Brain pericyte (primary cell): Measurements from ENCODE around the gene SDS.

Source experiments
- DNase-seq: peaks from one replicate; pipeline ENCODE4 v3.0.0-alpha.2; 2012; ENCODE audit warnings: low read depth, low spot score

SDS gene

DNA sequence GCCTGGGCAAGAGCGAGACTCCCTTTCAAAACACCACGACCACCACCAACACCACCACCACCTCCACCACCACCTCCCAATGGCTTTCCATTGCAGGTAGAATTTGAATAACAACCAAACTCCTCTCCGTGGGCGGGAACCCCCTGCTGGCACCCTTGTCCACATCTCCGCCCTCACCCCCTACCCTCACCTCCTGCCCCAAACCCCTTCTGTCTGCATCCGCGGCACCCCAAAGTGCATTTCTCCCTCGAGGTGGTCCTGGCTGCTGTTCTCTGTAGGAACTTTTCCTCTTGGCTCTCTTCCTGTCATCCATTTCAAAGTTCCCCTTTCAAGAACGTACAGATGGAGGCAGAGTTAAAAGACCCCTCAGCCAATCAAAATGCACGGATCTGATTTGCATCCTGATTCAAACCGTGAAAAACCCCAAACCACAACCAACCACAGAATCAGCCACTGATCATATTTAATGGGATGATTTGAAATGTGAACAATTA, 22.3 kb upstream of the SDS start:
- no peak for DNase-seq

DNA sequence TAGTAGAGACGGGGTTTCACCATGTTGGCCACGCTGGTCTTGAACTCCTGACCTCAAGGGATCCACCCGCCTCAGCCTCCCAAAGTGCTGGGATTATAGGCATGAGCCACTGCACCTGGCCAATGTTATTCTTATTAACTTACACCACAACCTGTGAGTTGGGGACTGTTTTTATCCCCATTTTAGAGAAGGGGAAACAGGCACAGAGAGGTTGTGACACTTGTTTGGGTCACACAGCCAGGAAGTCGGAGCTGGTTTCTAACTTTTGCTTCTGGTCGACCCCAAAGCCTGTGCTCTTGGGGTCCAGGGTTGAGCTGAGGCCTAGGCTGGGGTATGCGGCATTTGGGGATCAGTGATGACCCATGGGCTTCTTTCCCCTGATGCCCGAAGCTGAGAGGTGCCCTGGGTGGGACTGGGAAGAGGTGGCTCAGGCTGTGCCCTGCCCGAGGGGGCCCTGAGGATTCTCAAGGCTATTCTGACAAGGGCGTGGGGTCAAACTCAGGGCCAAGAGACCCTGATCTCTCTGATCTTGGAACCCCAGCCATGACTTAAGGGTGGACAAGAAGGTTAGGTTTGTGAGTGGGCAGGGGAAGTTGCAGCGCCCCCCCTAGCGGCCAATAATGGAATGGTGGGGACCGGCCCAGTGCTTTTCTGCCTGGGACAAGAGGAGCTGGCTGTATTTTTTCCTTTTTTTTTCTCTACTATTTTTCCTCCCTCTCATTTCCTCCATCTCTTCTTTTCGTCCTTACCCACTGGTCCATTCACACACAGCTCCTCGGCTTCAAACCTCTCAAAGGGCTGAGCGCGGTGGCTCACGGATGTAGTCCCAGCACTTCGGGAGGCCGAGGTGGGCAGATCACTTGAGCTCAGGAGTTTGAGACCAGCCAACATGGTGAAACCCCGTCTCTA, 21.5 kb upstream of the SDS start:
- no peak for DNase-seq

DNA sequence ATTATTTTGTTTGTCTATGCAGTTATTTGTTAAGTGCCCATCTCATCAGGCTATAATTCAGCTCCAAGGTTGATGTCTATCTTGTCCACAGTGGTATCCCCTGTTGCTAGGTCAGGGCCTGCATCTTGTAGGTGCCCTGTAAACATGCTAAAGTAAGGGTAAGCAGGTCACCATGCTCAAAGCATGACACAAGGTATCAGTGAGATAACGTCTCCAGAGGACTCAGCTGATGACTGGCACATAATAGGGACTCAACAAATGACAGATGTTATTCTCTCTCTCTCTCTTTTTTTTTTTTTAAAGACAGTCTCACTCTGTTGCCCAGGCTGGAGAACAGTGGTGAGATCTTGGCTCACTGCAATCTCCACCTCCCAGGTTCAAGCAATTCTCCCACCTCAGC, 20.8 kb upstream of the SDS start:
- no peak for DNase-seq

DNA sequence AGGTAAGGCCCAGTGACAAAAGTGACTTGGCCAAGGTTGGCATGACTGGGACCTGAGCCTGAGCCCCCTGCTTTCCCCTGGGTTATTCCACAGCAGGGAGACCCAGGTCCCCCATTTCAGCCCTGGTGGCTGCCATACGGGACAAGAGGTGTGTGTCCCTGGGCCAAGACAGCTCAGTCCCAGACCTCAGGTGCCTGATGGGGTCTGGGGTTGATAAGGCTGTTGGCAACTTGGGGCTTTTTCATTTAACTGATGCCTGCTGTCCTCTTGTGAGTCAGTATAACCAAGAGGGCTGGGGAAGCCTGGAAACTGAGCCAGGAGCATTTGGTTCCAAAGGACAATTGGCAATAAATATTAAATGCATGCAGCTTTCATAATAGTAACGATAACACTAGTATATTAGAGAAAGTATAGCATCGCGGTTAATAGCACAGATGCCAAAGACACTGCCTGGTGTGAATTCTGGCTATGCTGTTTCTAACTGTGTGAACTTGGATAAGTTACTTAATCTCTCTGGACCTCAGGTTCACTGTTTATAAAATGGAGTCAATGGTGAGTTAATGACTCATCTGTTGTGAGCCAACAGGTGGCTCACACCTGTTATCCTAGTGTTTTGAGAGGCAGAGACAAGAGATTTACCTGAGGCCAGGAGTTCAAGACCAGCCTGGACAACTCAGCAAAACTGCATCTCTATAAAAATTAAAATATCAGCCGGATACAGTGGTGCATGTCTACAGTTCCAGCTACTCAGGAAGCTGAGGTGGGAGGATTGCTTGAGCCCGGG, 19.4 kb upstream of the SDS start:
- no peak for DNase-seq

DNA sequence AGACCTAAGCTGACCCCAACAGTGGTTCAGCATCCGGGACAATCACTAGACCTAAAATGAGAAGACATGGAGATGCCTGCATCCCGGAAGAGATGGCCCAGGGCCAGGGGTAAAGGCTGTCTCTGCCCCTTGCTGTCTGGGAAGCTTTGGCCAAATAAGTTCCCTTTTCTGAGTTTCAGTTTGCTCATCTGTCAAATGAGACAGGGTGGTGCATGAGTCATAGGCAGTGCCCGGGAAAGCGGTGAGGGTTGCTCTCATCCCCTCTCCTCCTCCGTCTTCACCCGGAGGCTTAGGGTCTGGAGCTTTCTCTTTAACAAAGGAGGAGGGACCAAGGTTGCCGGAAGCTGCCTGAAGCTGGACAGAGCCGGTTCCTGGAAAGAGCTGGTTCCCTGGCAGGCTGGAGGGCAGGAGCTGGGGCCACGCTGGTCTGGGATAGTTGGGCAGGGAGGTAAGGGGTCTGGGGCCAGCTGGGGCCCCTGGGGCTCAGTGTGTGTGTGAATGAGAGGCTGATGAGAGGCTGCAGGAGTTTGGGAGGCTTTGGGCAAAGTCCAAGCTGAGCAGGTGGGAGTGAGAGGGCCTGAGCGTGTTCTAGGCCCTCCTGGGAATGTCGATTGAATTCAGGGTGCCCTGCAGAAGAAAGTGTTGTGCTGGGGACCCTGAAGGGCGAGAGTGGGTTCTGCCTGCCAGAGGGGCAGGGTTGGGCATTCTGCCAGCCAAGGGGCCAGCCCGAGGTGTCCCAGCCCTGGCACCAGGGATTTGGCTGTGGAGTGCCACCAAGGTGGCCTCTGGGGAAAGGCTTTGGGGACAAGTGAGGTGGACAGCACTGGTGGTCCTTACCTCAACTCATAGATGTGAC, 18.6 kb upstream of the SDS start, which contains the start of gene SDSL:
TSS of gene SDSL (plus strand) at position 351 of the 856 bp plus-strand sequence. CDS start 5,603 bp downstream, outside the sequence.
- no peak for DNase-seq

DNA sequence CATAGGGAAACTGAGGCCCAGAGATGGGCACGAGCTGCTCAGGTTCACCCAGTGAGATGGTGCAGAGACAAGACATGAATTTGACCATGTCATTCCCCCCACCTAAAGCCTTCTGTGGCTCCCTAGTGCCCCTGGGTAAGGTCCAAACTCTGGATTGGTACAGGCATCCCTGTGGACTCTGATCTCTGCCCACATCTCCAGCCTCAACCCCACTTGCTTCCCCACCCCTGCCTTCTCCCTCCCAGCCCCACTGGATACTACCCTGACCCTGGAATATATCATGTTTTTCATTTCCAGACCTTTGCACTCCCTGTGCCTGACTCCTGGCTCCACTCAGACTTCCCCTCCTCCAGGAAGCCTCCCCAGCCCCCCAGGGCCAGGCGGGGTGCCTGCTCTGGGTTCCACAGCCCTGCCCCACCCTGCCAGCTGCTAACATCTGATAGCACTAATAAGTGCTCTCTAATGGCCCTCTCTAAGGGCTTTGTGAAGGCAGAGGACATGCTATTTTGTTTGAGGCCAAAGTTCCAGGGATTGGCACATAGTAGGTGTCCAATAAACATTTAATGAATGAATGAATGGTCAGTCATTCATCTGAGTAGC, 17.4 kb upstream of the SDS start:
- DNase-seq: no peak

DNA sequence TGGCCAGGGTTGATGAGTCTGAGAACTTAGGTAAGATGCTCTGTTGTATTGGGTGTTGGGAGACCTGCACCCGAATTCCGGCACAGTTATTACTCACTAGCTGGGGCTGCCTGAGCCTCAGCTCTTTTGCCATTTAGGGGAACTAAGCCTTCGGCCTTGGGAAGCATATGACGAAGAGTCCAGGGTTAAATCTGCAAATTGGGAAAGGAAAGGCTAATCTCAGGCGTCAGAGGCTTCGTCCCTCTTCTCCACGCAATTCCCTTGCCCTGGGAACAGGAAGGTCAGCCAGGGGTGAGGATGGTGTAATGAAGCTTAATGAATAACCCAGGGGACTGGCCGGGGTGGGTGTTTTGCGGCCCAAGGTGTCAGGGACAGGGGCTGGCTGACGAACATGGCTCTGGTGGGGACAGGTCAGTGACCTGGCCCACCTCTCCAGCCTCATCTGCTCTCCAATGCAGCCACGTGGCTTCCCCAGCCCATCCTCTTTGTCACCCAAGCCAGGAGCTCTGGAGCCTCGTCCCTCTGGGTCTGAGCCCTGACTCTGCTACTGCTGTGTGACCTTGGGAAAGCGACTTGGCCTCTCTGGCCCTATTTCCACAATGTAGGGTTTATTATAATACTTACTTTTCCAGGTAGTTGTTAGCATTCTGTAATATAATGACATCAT, 14.7 kb upstream of the SDS start:
- DNase-seq: no peak

DNA sequence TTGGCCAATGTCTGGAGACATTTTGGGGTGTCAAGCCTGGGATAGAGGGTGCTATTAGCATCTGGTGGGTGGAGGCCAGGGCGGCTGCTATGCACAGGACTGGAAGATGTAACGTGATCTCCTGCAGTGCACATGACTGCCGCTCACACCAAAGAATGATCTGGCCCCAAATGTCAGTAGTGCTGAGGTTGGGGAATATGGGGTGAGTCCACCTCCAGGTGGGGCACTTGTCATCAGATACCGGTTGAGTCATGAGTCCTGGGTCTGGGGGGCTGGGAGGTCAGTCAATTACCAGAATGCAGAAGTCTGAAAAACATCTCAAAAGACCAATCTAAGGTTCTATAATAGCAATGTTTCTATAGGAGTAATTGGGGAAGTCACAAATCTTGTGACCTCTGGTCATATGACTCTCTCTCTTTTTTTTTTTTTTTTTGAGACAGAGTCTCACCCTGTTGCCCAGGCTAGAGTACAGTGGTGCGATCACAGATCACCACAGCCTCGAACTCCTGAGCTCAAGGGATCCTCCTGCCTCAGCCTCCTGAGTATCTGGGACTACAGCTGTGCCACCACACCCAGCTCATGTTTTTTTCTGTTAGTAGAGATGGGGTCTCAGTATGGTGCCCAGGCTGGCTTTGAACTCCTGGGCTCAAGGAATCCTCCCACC, 12.5 kb upstream of the SDS start:
- no peak for DNase-seq

DNA sequence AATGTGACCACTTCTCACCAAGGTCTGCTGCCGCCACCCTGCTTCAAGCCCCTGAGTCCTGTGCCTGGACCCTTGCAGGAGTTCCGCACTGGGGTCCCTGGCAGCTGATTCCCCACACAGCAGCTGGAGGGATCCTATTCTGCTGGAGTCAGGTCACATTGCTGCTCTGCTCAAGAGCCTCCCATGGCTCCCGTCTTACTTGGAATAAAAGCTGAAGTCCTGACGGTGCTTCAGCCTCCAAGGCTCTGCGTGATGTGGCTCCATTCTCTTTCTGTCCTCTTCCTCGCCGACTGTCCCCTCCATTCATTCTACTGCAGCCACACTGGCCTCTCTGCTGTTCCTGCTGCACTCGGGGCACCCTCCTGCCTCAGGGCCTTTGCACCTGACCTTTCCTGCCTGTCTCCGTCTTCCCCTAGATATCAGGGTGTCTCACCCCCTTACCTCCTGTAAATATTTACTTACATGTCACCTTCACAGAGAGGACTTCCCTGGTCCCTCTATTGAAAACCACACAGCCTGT, 10.9 kb upstream of the SDS start:
- no peak for DNase-seq

DNA sequence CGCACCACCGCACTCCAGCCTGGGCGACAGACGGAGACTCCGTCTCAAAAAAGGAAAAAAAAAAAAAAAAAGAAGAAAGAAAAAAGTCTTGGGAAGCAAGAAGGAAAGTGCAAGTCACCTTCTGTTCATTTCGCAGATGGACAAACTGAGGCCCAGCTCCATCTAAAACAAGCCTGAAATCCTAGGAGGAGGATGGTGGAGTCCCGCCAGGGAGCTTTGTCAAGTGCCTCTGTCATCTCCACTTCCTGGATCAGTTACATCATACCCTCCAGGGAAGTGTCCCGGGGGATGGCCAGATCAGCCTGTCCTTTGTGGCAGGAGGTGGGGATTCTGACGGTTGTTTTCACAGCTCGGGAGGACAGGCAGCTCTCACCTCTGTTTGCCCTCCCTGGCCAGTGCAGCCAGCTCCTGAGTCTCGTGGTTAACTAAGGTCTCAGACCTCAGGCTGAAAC, 9.8 kb upstream of the SDS start:
- DNase-seq: no peak

DNA sequence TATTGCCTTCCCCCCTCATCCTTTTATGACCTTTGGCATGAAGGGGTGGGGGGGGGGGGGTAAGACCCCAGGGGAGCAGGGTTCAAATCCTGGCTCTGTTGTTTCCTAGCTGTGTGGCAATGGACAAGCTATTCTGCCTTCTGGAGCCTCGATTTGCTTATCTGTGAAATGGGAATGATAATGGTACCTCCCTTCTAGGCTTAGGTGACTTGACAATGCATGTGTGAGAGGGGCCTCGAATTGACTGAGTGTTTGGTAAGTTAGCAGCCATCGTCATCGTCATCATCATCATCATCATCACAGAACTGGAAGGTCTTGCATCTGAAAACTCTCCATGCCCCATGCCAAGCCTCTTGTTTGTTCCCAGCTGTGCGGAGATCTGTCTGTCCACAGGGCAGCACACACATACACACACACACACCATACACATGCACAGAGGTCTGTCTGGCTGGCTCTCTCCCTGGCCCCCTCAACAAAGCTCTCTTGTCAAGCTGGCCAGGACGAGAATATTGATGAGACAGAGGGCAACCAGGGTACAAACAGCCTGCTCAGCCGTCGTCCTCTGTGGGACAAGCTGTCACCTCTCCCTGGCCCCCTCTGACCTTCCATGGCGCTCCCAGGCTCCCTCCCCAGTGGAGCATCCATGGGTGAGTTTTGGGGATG, 5.9 kb upstream of the SDS start:
- no peak for DNase-seq

DNA sequence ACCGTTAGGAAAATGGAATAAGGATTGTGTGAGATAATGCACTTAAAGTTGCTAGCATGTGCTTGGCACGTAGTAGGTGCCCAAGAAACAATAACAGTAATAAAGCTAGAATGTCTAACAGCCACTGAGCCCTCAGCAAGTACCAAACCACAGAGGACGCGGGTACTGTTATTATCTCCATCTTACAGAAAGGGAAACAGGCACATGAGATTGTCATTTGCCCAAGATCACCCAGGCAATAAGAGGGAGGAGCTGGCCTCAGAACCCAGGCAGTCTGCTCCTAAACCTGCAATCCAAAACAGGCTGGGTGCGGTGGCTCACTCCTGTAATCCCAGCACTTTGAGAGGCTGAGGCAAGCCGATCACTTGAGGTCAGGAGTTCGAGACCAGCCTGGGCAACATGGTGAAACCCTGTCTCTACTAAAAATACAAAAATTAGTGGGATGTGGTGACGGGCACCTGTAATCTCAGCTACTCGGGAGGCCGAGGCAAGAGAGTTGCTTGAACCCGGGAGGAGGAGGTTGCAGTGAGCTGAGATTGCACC, 5.1 kb upstream of the SDS start:
- DNase-seq: no peak

DNA sequence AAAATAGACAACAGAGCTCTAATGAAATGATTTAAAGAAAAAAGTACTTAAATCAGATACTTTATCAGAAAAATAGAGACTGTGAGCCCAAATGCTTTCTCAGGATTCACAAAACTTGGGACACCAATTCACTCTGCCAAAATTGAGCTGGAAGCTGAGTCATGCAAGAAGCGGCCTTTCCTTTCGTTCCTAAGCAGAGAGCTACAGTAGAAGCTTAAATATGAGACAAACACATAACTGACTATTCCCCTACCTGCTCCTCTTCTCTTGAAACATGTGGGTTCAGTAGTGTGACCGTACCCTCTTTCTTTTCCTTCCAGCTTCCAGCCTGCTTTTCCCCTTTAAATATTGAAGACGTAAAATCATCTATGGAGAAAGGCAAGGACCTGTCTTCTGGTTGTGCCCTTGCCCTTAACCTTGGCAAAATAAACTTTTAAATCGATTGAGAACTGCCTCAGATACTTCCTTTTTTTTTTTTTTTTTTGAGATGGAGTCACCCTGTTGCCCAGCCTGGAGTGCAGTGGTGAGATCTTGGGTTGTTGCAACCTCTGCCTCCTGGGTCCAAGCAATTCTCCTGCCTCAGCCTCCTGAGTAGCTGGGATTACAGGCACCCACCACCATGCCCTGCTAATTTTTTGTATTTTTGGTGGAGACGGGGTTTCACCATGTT, 4.4 kb upstream of the SDS start:
- DNase-seq: no peak

DNA sequence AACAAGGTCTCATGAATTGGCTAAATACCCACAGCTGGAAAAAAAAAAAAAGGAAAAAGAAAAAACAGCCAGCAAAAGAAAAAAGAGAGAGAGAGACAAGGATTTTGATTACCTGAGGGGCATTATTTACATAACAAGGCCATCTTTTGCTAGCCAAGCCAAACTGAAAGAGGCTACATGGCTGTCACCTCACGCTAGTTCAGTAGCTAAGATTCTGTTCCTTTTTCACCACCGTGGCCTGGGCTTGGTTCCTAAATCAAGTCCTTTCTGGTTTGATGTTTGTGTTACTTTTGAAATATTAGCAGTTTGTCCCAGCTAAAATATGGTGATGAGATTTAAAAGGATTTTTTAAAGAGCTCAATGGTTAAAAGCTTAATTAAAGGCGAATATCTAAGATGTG, 2.0 kb upstream of the SDS start:
- no peak for DNase-seq

DNA sequence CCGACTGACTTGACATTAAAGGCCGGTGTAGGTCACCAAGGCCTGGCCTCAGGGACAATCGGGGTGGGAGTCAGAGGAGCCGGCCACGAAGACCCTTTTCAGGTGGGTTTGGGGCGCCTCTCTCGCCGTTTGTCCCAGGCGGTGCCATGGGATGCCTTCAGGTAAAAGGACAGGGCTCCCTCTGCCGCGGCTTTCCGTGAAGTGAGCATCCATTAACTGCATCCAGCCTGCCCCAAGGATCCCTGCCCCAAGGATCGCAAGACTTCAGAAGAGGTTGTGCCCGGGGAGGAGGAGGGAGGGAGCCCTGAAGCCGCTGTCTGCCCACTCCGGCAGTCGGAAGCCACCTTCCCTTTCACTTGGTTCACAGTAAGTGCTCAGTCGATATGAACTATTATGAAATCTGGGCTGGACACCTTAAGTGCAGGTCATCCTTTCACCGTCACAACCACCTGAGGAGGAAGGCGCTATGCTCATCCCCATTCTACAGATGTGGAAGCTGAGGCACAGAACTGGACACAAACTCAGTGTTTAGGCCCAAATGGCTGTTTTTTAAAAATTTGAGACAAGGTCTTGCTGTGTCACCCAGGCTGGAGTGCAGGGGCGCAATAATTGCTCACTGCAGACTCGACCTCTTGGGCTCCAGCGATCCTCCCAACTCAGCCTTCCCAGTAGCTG, 964 bp downstream of the SDS start:
- no peak for DNase-seq

DNA sequence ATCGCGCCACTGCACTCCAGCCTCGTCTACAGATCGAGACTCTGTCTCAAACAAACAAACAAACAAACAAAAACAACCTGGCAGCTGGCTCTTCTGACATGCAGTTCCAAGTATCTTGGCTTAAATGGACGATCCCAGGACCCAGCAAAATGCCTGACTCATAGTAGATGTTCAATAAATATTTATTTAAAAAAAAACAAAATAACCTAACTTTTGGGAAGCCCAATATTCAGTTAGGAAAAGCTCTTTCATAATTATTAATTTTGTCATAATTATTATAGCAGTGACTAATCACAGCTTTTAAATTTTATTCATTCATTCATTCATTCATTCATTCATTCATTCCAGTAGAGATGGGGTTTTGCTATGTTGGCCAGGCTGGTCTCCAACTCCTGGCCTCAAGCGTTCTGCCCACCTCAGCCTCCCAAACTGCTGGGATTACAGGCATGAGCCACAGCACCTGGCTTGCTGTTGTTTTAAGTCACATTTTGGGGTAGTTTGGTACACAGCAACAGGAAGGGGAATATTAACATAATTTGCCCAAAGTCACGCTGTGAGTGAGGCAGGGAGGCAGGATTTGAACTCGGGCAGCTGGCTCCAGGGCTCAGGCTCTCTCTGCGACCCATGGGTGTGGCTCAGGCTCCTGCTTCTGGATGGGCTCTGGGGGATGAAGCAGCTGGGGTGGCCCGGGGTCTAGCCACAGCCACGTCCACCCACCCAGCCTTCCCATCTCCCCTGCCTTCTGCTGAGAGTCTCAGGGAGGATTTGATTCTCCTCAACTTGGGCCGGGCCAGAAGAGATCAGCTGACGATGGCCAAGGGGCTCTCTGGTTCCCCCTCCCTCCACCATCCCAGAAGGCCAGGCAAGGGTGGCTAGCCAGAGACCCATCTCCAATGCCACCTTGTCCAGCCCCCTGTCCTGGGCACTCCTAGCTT, 2.4 kb downstream of the SDS start:
- no peak for DNase-seq

DNA sequence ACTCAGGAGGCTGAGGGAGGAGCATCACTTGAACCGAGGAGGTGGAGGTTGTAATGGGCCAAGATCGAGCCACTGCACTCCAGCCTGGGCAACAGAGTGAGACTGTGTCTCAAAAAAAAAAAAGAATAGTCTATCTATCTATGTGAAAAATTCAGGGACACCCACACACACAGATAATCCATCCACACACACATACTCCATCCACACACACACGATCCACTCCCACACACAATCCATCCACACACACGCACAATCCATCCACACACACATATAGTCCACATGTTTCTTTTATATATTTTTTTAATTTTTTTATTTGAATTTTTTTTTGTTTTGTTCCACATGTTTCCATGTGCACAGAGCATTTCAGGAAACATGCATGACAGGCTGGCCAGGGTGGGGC, 3.3 kb downstream of the SDS start:
- DNase-seq: no peak
